ENCODE measurements around the gene FKBP1A.

Gene FKBP1A

DNA sequence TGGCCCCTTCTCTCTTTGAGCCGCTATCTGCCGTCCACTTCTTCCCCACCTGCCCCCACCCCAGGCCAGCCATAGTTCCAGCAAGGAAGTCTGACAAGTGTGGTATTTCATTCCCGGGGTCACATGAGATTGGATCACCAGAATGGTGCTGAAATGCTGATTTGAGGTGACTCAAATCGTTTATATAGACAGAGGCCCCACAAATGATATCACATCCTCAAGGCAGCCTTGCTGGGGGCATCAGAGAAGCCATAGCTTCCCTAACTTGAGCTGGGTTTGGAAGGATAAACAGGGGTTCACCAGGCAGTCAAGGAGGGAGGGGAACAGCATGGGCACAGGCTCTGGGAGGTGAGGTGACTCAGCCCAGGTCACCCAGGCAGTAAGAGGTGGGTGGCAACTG lies 73.8 kb downstream of the FKBP1A start:
- no peak for DNase-seq (ENCODE audit: low read depth in 2 of 2)

Measured in fibroblast of skin of left quadriceps (primary cell).